ENCODE measurements around the gene TRIO. TPM values are rescaled to one million over a fixed set of nuclear protein-coding genes. Genes with fewer than 3 reads are reported as not detected.

Gene TRIO
- total RNA-seq, 2 experiments from 2014 or later, result 4.1 to 6.5 TPM

- Mint-ChIP-seq H3K27me3 (no peaks in the 10 kb centered on the region), H3K36me3 (ENCODE audit: low read depth) (no peaks in the 10 kb centered on the region), H3K27ac (no peak overlapping the region), H3K9me3 (no peaks in the 10 kb centered on the region), H3K4me3 (no peak overlapping the region), H3K4me1 (ENCODE audit: low read depth) (no peaks in the 10 kb centered on the region)
- intact Hi-C loops (cut with DNase I, micrococcal nuclease), result no loop called here
- no peaks in the 10 kb centered on the region for H3K27me3 ChIP-seq (ENCODE audit: control insufficient read depth in 1 of 2, insufficient read depth in 2 of 2, low read length in 2 of 2)
- no peak overlapping the region for H3K4me3 ChIP-seq (ENCODE audit: low read length)
- no peak for TF ChIP-seq CTCF (IDR thresholded peaks at IDR 0.05)
- CTCF ChIA-PET, result no interaction called here
- H3K27ac ChIP-seq (ENCODE audit: low read depth in 1 of 2, low read length in 2 of 2), result no peak overlapping the region
- no peaks in the 10 kb centered on the region for H3K36me3 ChIP-seq (ENCODE audit: insufficient read depth, low read length)
- DNase-seq, result no peak
- no peaks in the 10 kb centered on the region for H3K4me1 ChIP-seq (ENCODE audit: insufficient read depth, low read length)
- H3K9me3 ChIP-seq (ENCODE audit: control insufficient read depth in 1 of 2, insufficient read depth in 1 of 2, low read length in 2 of 2), result no peaks in the 10 kb centered on the region
- no peak for ATAC-seq (ENCODE audit: poor library complexity)
- POLR2A ChIA-PET, result no interaction called here
Observed at GRCh38 chr5:14497311-14497710, 354.2 kb downstream of the TRIO start.

GRCh38 chr5:14501353-14502293 lies 358.5 kb downstream of the TRIO start:
- H3K27me3 Mint-ChIP-seq, result no peaks in the 10 kb centered on the region
- no peak for TF ChIP-seq CTCF (IDR thresholded peaks at IDR 0.05)
- no peak overlapping the region for H3K4me3 Mint-ChIP-seq
- H3K4me1 Mint-ChIP-seq (ENCODE audit: low read depth), result no peaks in the 10 kb centered on the region
- H3K36me3 Mint-ChIP-seq (ENCODE audit: low read depth), result no peaks in the 10 kb centered on the region
- POLR2A ChIA-PET, result no interaction called here
- no peak overlapping the region for H3K27ac ChIP-seq (ENCODE audit: low read depth in 1 of 2, low read length in 2 of 2)
- no peaks in the 10 kb centered on the region for H3K9me3 Mint-ChIP-seq
- no peak for ATAC-seq (ENCODE audit: poor library complexity)
- no peaks in the 10 kb centered on the region for H3K9me3 ChIP-seq (ENCODE audit: control insufficient read depth in 1 of 2, insufficient read depth in 1 of 2, low read length in 2 of 2)
- no peak for DNase-seq
- no peaks in the 10 kb centered on the region for H3K4me1 ChIP-seq (ENCODE audit: insufficient read depth, low read length)
- no peak overlapping the region for H3K27ac Mint-ChIP-seq
- intact Hi-C loops (cut with DNase I, micrococcal nuclease), result no loop called here
- H3K36me3 ChIP-seq (ENCODE audit: insufficient read depth, low read length), result no peaks in the 10 kb centered on the region
- H3K27me3 ChIP-seq (ENCODE audit: control insufficient read depth in 1 of 2, insufficient read depth in 2 of 2, low read length in 2 of 2), result no peaks in the 10 kb centered on the region
- CTCF ChIA-PET, result no interaction called here
- no peak overlapping the region for H3K4me3 ChIP-seq (ENCODE audit: low read length)

GRCh38 chr5:14502294-14502690 lies 359.1 kb downstream of the TRIO start:
- Mint-ChIP-seq H3K27ac (no peak overlapping the region), H3K27me3 (no peaks in the 10 kb centered on the region), H3K9me3 (no peaks in the 10 kb centered on the region), H3K4me3 (no peak overlapping the region), H3K4me1 (ENCODE audit: low read depth) (no peaks in the 10 kb centered on the region), H3K36me3 (ENCODE audit: low read depth) (no peaks in the 10 kb centered on the region)
- Histone ChIP-seq H3K36me3 (ENCODE audit: insufficient read depth, low read length) (no peaks in the 10 kb centered on the region), H3K9me3 (ENCODE audit: control insufficient read depth in 1 of 2, insufficient read depth in 1 of 2, low read length in 2 of 2) (no peaks in the 10 kb centered on the region), H3K27me3 (ENCODE audit: control insufficient read depth in 1 of 2, insufficient read depth in 2 of 2, low read length in 2 of 2) (no peaks in the 10 kb centered on the region), H3K4me1 (ENCODE audit: insufficient read depth, low read length) (no peaks in the 10 kb centered on the region), H3K4me3 (ENCODE audit: low read length) (no peak overlapping the region), H3K27ac (ENCODE audit: low read depth in 1 of 2, low read length in 2 of 2) (no peak overlapping the region)
- intact Hi-C loops (cut with DNase I, micrococcal nuclease), result no loop called here
- DNase-seq (no peak), ATAC-seq (ENCODE audit: poor library complexity) (no peak)
- POLR2A ChIA-PET, result no interaction called here
- TF ChIP-seq CTCF (IDR thresholded peaks at IDR 0.05), result no peak
- CTCF ChIA-PET, result no interaction called here
